Smooth muscle cell of the brain vasculature (primary cell): ENCODE data around the gene BIRC7.
A peak's percentile ranks its signal among the peaks of the same experiment; 100 is the strongest.
"Not testable (repeated sequence)": the region's sequence is repeated elsewhere in the genome, so short reads cannot be mapped to it uniquely, and the experiment has no call there.

Source experiments
- DNase-seq: peaks from one replicate; pipeline ENCODE4 v3.0.0-alpha.2; 2012; ENCODE audit warnings: low read depth, low spot score

Gene BIRC7

GRCh38 chr20:63208346-63208909 lies 27.3 kb upstream of the BIRC7 start:
- no peak for DNase-seq

GRCh38 chr20:63210011-63210605 lies 25.6 kb upstream of the BIRC7 start:
- no peak for DNase-seq

GRCh38 chr20:63212393-63212730 lies 23.3 kb upstream of the BIRC7 start:
- DNase-seq, result no peak

- no peak for DNase-seq
Observed at GRCh38 chr20:63212792-63213191, 22.9 kb upstream of the BIRC7 start.

- DNase-seq, result no peak
Observed at GRCh38 chr20:63214514-63214913, 21.2 kb upstream of the BIRC7 start.

- no peak for DNase-seq
Observed at GRCh38 chr20:63215101-63216040, 20.3 kb upstream of the BIRC7 start.

- peak; percentile 73 for DNase-seq
Observed at GRCh38 chr20:63216041-63216848, 19.5 kb upstream of the BIRC7 start, which contains the start of gene YTHDF1. TSS of gene YTHDF1 (minus strand) at chr20:63216131. CDS start at chr20:63215892, 239 bp downstream.

- DNase-seq, result no peak
Observed at GRCh38 chr20:63216849-63217471, 18.7 kb upstream of the BIRC7 start.

GRCh38 chr20:63217706-63218105 lies 18.0 kb upstream of the BIRC7 start:
- DNase-seq, result no peak

GRCh38 chr20:63218701-63219446 lies 16.8 kb upstream of the BIRC7 start:
- no peak for DNase-seq

- DNase-seq, result no peak
Observed at GRCh38 chr20:63219447-63219821, 16.3 kb upstream of the BIRC7 start.

- no peak for DNase-seq
Observed at GRCh38 chr20:63219866-63220521, 15.7 kb upstream of the BIRC7 start.

- DNase-seq, result no peak
Observed at GRCh38 chr20:63220696-63221399, 14.9 kb upstream of the BIRC7 start.

GRCh38 chr20:63221400-63222053 lies 14.2 kb upstream of the BIRC7 start:
- DNase-seq, result not testable (repeated sequence)

GRCh38 chr20:63222541-63222940 lies 13.2 kb upstream of the BIRC7 start:
- DNase-seq, result no peak

- DNase-seq, result no peak
Observed at GRCh38 chr20:63223121-63223825, 12.4 kb upstream of the BIRC7 start.

- no peak for DNase-seq
Observed at GRCh38 chr20:63223826-63224207, 11.9 kb upstream of the BIRC7 start.

- peak; percentile 67 for DNase-seq
Observed at GRCh38 chr20:63224412-63225081, 11.2 kb upstream of the BIRC7 start.
